Activated CD8-positive, alpha-beta memory T cell treated with anti-CD3 and anti-CD28 coated beads, Interleukin-2, amount 50 U/mL, for 4 hours (primary cell): ENCODE results near the gene ZNF724.

ENCODE experiments used
- DNase-seq: peaks from one replicate; pipeline ENCODE4 v3.0.0-alpha.2; 2020

Gene ZNF724

DNA sequence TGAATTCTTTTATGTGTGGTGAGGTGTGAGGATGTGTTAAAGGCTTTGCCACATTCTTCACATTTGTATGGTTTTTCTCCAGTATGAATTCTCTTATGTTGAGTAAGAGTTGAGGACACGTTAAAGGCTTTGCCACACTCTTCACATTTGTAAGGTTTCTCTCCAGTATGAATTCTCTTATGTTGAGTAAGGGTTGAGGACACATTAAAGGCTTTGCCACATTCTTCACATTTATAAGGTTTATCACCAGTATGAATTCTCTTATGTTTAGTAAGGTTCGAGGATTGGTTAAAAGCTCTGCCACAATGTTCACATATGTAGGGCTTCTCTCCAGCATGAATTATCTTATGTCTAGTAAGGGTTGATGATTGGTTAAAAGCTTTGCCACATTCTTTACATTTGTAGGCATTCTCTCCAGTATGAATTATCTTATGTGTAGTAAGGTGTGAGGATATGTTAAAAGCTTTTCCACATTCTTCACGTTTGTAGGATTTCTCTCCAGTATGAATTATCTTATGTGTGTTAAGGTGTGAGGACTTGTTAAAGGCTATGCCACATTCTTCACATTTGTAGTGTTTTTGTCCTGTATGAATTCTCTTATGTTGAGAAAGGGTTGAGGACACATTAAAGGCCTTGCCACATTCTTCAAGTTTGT, 27.1 kb downstream of the ZNF724 start:
- no peak for DNase-seq

DNA sequence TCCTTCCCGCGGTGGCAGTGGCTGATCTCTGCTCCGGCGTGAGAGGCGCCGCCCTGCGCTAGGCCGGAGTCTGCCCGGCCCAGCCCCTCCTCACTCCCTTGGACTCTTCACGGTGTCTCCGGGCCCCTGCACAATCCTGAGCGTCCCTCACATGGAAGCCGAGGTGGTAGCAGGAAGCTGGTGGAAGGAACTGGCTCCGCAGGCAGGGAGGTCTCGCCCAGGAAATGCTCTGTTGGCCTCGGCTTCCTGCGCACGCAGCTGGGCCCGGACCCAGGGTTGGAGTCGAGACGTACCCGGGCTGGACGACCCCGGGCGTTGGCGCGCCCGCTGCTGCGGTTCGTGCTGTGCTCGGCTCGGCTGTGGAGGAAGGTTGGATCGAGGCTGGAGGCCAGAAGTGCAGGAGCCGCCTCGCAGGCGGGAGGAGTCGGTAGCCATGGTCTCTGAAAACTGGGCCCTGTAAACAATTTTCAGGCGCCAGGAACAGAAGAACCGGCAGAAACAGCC, 46.3 kb downstream of the ZNF724 start:
- DNase-seq: no peak

DNA sequence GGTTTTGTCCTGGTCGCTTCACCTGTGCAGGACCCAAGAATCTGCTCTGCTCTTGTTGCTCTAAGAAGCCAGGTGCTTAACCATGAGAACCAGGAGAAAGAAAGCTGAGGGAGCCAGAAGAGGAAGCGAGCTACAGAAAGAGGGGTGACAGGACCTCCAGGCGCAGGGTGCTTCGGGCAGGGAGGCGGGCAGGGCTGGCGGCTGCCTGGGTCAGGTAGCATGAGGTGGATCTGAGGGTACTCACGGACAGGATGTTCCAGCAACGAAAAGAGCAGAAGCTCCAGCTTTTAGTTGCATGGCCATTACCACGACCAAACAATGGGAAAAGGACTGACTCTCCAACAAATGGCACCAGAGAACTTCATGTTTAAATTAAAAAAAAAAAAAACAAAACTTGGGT, 59.9 kb downstream of the ZNF724 start:
- DNase-seq: no peak

DNA sequence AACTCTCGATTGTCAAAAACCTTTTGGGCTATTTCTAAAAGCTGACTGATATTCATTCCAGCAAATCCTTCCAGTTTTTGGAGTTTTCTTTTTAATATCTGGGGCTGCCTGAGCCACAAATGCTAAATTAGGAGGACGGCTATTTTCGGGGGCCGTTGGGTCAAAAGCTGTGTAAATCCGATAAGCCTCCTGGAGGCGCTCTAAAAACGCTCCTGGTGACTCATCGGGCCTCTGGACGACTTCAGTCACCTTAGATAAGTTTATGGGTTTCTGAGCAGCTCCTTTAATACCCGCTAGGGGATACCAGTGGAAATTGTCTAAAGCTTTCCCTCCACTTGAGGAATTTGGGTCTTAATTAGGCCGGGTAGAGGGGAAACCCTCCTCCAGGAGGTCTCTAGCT, 66.9 kb downstream of the ZNF724 start:
- DNase-seq: no peak
